Measurements from ENCODE around the gene TSPAN4.

The TSPAN4 gene

DNA sequence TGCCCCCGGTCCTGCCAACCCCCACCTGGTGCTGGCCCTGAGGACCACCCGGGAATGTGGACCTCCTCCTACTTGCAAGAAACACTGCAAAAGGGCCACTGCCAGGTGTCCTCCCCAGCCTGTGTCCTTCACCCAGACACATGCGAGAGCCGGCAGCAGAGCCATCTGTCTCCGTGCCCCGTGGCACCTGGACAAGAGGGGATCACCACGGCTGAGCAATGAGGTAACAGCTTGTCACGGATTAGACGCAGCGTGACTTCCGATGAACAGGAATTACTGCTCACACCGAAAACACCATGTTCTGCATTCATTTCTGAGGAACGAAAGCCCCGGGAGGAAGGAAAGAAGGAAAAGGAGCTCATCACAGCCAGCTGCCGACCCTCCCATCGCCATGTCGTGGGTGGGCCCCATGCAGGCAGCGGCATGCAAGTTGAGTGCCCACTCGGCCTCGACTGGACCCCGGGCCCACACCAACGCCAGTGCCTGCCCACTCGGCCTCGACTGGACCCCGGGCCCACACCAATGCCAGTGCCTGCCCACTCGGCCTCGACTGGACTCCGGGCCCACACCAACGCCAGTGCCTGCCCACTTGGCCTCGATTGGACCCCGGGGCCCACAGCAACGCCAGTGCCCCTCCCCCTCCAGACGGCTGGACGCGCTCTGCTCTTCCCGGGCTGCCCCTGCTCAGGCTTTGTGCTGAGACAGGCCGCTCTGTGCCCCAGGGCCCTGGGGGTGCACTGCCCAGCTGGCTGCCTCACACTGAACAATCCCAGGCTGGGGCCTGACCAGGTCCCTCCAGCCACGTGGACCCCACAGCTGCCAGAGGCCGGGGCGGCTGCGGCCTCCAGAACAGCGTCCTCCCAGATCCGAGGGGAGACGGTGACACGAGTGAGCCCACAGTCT, 45.9 kb downstream of the TSPAN4 start:
- Histone ChIP-seq H3K36me3 (peaks cover 3% of the 10 kb centered on the region; the same call in 1 of the 2 replicates), H3K4me3 (ENCODE audit: low read depth, low read length) (no peak overlapping the region), H3K27me3 (no peaks in the 10 kb centered on the region), H3K4me1 (peaks cover 11% of the 10 kb centered on the region), H3K9me3 (no peaks in the 10 kb centered on the region)
- no peak for DNase-seq
- TF ChIP-seq, protein P1, sequence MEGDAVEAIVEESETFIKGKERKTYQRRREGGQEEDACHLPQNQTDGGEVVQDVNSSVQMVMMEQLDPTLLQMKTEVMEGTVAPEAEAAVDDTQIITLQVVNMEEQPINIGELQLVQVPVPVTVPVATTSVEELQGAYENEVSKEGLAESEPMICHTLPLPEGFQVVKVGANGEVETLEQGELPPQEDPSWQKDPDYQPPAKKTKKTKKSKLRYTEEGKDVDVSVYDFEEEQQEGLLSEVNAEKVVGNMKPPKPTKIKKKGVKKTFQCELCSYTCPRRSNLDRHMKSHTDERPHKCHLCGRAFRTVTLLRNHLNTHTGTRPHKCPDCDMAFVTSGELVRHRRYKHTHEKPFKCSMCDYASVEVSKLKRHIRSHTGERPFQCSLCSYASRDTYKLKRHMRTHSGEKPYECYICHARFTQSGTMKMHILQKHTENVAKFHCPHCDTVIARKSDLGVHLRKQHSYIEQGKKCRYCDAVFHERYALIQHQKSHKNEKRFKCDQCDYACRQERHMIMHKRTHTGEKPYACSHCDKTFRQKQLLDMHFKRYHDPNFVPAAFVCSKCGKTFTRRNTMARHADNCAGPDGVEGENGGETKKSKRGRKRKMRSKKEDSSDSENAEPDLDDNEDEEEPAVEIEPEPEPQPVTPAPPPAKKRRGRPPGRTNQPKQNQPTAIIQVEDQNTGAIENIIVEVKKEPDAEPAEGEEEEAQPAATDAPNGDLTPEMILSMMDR (IDR thresholded peaks at IDR 0.05; ENCODE audit: low read depth, low read length): no peak

DNA sequence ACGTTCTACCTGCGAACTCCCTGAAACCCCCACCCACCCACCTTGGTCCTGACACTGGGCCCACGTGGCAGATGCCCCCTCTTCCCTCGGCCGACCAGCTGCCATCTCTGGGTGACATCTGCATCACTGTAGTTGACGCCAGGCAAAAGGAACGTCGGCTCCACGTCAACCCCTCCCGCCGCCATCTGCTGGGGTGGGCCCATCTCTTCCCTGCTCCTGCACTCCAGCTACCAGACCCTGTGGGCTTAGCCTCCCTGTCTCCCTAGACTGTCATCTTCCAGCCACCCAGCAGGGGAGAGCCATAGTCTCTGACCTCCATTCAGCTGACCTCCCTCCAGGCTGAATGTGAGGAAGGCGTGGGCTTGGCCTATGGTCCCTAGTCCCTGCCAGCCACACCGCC, 46.6 kb downstream of the TSPAN4 start:
- DNase-seq: no peak
- H3K36me3 ChIP-seq: peaks cover 3% of the 10 kb centered on the region; the same call in 1 of the 2 replicates
- no peaks in the 10 kb centered on the region for H3K9me3 ChIP-seq
- H3K4me3 ChIP-seq (ENCODE audit: low read depth, low read length): no peak overlapping the region
- TF ChIP-seq, protein P1 (IDR thresholded peaks at IDR 0.05; ENCODE audit: low read depth, low read length): no peak
- peaks cover 11% of the 10 kb centered on the region for H3K4me1 ChIP-seq
- no peaks in the 10 kb centered on the region for H3K27me3 ChIP-seq

DNA sequence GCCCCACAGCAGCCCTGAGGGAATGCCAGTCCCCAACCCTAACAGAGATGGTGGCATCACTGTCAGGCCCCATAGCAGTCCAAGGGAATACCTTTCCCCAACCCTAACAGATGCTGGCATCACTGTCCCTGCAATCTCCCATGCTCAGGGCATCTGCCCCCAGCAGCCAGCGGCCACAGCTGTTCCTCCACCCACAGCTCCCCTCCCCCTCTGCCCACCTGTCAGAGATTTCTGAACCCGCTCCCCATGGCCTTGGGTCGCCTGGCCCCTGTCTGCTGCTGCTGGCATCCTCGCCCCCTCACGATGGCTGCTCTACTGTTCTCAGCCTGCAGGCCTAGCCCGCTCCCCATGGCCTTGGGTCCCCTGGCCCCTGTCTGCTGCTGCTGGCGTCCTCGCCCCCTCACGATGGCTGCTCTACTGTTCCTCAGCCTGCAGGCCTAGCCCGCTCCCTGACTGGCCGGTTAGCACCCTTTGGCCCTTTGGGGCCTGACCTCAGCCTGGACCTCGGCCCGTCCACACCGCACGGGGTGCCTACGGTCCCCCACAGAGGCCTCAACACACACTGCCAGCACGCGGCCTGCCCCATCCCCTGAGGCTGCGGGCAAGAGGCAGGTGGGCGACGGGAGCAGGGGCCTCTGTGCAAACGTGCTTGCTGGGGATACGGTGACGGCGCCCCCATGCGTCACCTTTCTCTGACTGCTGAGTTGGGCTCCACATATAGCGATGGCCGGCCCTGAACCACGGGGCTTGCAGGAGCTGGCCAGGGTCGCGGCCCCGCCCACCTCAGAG, 47.2 kb downstream of the TSPAN4 start:
- Histone ChIP-seq H3K9me3 (no peaks in the 10 kb centered on the region), H3K4me1 (peaks cover 11% of the 10 kb centered on the region), H3K36me3 (peaks cover 3% of the 10 kb centered on the region; the same call in 1 of the 2 replicates), H3K27me3 (no peaks in the 10 kb centered on the region), H3K4me3 (ENCODE audit: low read depth, low read length) (no peak overlapping the region)
- no peak for DNase-seq
- TF ChIP-seq, protein P1 (IDR thresholded peaks at IDR 0.05; ENCODE audit: low read depth, low read length): no peak

DNA sequence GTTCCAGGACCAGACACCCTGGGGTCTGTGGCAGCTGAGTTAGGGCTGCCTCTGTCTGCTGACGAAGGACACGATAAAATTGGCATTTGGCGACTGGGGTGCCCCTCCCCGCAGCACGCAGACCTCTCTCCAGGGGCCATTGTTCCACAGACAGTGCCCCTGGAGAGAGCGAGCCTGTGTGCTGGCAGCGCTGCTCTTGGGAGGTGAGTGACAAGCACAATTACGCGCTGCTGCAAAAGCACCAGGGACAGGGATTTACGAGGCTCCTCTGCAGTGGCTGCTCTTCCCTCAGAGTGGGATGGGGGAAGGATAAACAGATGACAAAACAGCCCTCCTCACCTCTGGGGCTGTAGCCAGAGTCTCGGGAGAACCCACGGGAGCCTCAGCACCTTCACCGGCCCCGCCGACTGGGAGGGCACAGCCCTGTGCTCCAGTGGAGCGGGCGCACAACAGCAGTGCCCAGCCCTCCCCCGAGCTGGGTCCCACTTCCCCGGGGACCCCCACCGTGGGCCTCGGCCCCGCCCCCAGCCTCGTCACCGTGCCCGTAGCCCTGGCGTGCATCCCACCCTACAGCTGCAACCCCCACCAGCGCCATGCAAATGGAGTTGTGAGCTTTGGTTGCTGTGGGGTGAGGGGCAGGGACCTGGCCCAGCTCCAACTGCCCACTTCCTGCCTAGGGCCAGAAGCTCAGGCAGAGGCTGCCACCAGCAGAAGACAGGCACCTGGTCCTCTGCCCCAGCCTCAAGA, 48.3 kb downstream of the TSPAN4 start:
- no peaks in the 10 kb centered on the region for H3K27me3 ChIP-seq
- TF ChIP-seq, protein P1 (IDR thresholded peaks at IDR 0.05; ENCODE audit: low read depth, low read length): no peak
- H3K9me3 ChIP-seq: no peaks in the 10 kb centered on the region
- H3K4me3 ChIP-seq (ENCODE audit: low read depth, low read length): no peak overlapping the region; the same call in 1 of the 2 replicates
- DNase-seq: peak; percentile 61
- H3K4me1 ChIP-seq: peaks cover 11% of the 10 kb centered on the region
- peaks cover 3% of the 10 kb centered on the region; the same call in 1 of the 2 replicates for H3K36me3 ChIP-seq

DNA sequence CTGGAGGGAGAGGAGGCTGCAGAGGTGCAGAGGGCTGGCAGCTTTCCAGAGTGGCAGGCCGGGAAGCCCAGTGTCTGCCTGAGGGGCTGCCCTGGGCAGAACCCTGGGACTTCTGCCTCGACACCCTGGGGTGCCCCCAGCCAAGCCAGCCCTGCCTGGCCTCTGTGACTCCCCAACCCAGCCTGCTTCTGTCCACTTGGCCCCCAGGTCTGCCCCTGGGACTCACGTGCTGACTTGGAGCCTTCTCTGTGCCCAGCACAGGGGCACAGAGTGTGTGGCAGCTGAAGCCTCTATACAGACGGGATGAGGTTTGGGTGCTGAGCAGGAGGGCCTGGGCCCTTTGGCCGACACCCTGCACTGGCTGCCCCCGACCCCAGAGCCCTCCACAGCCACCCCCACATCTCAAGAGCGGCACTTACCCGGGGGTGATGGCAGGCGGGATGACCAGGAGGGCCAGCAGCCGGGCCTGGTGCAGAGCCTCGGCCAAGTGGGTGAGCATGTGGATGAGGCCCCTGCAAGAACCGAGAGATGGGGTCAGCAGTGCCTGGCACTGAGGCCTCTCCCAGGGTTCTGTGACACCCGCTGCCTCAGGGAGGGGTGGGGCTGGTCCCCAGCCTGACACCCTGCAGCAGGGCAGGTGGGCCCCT, 50.5 kb downstream of the TSPAN4 start:
- peaks cover under 1% of the 10 kb centered on the region; the same call in 1 of the 2 replicates for H3K36me3 ChIP-seq
- no peaks in the 10 kb centered on the region for H3K27me3 ChIP-seq
- no peak for DNase-seq
- TF ChIP-seq, protein P1 (IDR thresholded peaks at IDR 0.05; ENCODE audit: low read depth, low read length): no peak
- H3K4me1 ChIP-seq: peaks cover 11% of the 10 kb centered on the region
- H3K9me3 ChIP-seq: no peaks in the 10 kb centered on the region
- no peak overlapping the region for H3K4me3 ChIP-seq (ENCODE audit: low read depth, low read length)

Measured in BE2C (cell line).